Activated CD4-positive, CD25-positive, alpha-beta regulatory T cell treated with anti-CD3 and anti-CD28 coated beads, Interleukin-2, amount 50 U/mL, for 24 hours (primary cell): ENCODE data around the gene PILRA.
"Not testable (repeated sequence)": the region's sequence is repeated elsewhere in the genome, so short reads cannot be mapped to it uniquely, and the experiment has no call there.

Experiments used
- ATAC-seq, 2 donors: fragments of 150-1000 bp; cut with Tn5 transposase; one replicate each; pipeline ENCODE4 v1.10.0; 2021; ENCODE audit warnings: mild to moderate bottlenecking in 1 of 2, moderate library complexity in 1 of 2

PILRA gene

GRCh38 chr7:100435401-100436304 is 62.4 kb downstream of the PILRA start:
- ATAC-seq = peak; percentile 28 to 41

GRCh38 chr7:100437150-100438100 is 64.1 kb downstream of the PILRA start:
- no peak for ATAC-seq

- no peak for ATAC-seq
Observed at GRCh38 chr7:100438172-100438571, 64.9 kb downstream of the PILRA start.

- ATAC-seq = not testable (repeated sequence)
Observed at GRCh38 chr7:100438731-100439130, 65.4 kb downstream of the PILRA start.

- ATAC-seq = not testable (repeated sequence)
Observed at GRCh38 chr7:100439244-100439643, 66.0 kb downstream of the PILRA start.

- ATAC-seq = no peak
Observed at GRCh38 chr7:100441641-100442535, 68.6 kb downstream of the PILRA start.

- no peak for ATAC-seq
Observed at GRCh38 chr7:100443096-100443840, 70.0 kb downstream of the PILRA start.

- peak; percentile 53 to 62 for ATAC-seq
Observed at GRCh38 chr7:100444311-100445278, 71.3 kb downstream of the PILRA start.

GRCh38 chr7:100446040-100446439 is 72.8 kb downstream of the PILRA start:
- ATAC-seq = no peak

GRCh38 chr7:100447363-100447762 is 74.1 kb downstream of the PILRA start:
- not testable (repeated sequence) for ATAC-seq

GRCh38 chr7:100449190-100449795 is 76.0 kb downstream of the PILRA start:
- ATAC-seq = no peak
